ENCODE measurements around the gene FKBP4. TPM values are rescaled to one million over a fixed set of nuclear protein-coding genes. Genes with fewer than 3 reads are reported as not detected.

Gene FKBP4
- total and polyA plus RNA-seq, 9 of the 15 experiments (the other 6 are each of a cell fraction or from before 2014, with no cell fraction given), result 16.3 to 154 (median 90.1) TPM

DNA sequence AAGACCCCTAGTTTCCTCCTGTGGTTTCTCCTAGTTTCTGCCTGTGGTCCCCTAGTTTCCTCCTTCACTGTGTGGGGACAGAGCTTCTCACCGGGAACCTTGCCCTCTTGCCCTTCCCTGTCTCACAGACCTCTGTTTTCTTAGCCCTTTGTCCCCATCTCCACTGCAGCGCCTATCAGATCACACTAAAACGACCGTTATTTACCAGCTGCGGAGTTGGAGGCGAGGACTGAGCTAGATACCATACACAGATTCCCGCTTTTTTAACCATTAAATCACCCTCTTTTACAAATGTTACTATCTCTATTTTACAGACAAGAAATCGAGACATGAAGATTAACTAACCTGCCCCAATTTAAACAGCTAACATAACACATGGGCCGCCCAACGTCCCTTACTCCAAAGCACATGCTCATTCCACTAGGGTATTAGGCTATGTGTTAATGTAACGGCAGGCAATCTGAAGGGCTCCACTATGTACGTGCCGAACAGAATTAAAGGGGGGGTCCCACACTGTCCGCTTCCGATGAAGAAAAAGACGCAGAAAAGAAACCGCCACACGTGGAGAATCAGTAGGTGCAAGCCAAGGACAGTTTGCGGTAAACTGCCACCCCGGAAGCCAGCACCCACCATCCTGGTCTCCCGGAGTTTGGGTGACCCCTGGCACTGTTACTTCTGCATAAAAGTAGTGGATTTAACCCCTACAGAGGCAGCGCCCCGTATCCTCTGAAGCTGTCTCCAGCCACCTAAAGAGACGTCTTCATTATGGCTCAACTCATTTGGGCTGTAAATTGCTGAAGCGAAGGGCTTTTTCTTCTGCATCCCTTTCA lies 1.9 kb upstream of the FKBP4 start:
- Histone ChIP-seq H3K4me1 (replicated peaks in 1 of 2; ENCODE audit: control insufficient read depth in 2 of 2, insufficient read depth in 2 of 2, low read length in 2 of 2) (peaks cover 18 to 38% of the 10 kb centered on the region in 2 experiments; a peak in 4 of 5 replicates), H3K9me3 (replicated peaks; ENCODE audit: control insufficient read depth, insufficient read depth, low read depth, low read length) (no peaks in the 10 kb centered on the region), H4K20me1 (replicated peaks; ENCODE audit: control insufficient read depth, insufficient read depth, low read length) (peaks cover 20% of the 10 kb centered on the region; the same call in 1 of the 2 replicates), H3K27ac (ENCODE audit: extremely low read depth, low read depth, low read length) (peak overlapping the region; percentile 59), H3K4me2 (ENCODE audit: insufficient read depth, low read length) (peak overlapping the region; percentile 48), H3K4me3 (no peak overlapping the region), H2AFZ (ENCODE audit: low read depth, low read length) (peak overlapping the region; percentile 85), H3K9me1 (ENCODE audit: control insufficient read depth, insufficient read depth, low read length) (no peaks in the 10 kb centered on the region), H3K79me2 (ENCODE audit: control insufficient read depth, insufficient read depth, low read length) (peaks cover 30% of the 10 kb centered on the region), H3K36me3 (ENCODE audit: control insufficient read depth, insufficient read depth, low read length) (peaks cover 20% of the 10 kb centered on the region), H3K27me3 (ENCODE audit: control insufficient read depth in 2 of 2, insufficient read depth in 2 of 2, low read length in 2 of 2) (peaks cover 0 to 3% of the 10 kb centered on the region in 2 experiments; a peak in 1 of 5 replicates), H3K9ac (ENCODE audit: insufficient read depth in 1 of 2, low read depth in 2 of 2, low read length in 2 of 2) (peak overlapping the region; percentile 55 to 78; a peak in 3 of 4 replicates)
- DNase-seq (ENCODE audit: extremely low read depth in 1 of 4, low spot score in 3 of 4) (peak; percentile 20 to 53 (median 28)), ATAC-seq (peak; percentile 20; the same call in 1 of the 3 replicates), FAIRE-seq (peak; percentile 75)
- in situ Hi-C loops (cut with MboI), result no loop called here
- no TSS peak for BruUV-seq (replicated peaks)
- CTCF ChIA-PET (ENCODE audit: low intra/inter-chr PET ratio), result no interaction called here
- intact Hi-C loops (cut with micrococcal nuclease), result no loop called here
- POLR2A ChIA-PET, result no interaction called here
- WGBS (ENCODE audit: insufficient coverage, low coverage, missing lambda C conversion rate), result 43% methylated on average over 20 of the region's 25 CpGs
- TF ChIP-seq MAFG (tag; conservative IDR thresholded peaks at IDR 0.05) (no peak), L3MBTL2 (IDR thresholded peaks at IDR 0.05) (peak; percentile 81), DACH1 (IDR thresholded peaks at IDR 0.05; ENCODE audit: partially characterized antibody) (no peak)
- TF ChIP-seq, protein P1, sequence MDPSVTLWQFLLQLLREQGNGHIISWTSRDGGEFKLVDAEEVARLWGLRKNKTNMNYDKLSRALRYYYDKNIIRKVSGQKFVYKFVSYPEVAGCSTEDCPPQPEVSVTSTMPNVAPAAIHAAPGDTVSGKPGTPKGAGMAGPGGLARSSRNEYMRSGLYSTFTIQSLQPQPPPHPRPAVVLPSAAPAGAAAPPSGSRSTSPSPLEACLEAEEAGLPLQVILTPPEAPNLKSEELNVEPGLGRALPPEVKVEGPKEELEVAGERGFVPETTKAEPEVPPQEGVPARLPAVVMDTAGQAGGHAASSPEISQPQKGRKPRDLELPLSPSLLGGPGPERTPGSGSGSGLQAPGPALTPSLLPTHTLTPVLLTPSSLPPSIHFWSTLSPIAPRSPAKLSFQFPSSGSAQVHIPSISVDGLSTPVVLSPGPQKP (CRISPR knock-in tag; IDR thresholded peaks at IDR 0.05), result no peak
- TF ChIP-seq, protein P2, sequence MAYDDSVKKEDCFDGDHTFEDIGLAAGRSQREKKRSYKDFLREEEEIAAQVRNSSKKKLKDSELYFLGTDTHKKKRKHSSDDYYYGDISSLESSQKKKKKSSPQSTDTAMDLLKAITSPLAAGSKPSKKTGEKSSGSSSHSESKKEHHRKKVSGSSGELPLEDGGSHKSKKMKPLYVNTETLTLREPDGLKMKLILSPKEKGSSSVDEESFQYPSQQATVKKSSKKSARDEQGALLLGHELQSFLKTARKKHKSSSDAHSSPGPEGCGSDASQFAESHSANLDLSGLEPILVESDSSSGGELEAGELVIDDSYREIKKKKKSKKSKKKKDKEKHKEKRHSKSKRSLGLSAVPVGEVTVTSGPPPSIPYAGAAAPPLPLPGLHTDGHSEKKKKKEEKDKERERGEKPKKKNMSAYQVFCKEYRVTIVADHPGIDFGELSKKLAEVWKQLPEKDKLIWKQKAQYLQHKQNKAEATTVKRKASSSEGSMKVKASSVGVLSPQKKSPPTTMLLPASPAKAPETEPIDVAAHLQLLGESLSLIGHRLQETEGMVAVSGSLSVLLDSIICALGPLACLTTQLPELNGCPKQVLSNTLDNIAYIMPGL (CRISPR knock-in tag; IDR thresholded peaks at IDR 0.05), result no peak
- TF ChIP-seq, protein P3, sequence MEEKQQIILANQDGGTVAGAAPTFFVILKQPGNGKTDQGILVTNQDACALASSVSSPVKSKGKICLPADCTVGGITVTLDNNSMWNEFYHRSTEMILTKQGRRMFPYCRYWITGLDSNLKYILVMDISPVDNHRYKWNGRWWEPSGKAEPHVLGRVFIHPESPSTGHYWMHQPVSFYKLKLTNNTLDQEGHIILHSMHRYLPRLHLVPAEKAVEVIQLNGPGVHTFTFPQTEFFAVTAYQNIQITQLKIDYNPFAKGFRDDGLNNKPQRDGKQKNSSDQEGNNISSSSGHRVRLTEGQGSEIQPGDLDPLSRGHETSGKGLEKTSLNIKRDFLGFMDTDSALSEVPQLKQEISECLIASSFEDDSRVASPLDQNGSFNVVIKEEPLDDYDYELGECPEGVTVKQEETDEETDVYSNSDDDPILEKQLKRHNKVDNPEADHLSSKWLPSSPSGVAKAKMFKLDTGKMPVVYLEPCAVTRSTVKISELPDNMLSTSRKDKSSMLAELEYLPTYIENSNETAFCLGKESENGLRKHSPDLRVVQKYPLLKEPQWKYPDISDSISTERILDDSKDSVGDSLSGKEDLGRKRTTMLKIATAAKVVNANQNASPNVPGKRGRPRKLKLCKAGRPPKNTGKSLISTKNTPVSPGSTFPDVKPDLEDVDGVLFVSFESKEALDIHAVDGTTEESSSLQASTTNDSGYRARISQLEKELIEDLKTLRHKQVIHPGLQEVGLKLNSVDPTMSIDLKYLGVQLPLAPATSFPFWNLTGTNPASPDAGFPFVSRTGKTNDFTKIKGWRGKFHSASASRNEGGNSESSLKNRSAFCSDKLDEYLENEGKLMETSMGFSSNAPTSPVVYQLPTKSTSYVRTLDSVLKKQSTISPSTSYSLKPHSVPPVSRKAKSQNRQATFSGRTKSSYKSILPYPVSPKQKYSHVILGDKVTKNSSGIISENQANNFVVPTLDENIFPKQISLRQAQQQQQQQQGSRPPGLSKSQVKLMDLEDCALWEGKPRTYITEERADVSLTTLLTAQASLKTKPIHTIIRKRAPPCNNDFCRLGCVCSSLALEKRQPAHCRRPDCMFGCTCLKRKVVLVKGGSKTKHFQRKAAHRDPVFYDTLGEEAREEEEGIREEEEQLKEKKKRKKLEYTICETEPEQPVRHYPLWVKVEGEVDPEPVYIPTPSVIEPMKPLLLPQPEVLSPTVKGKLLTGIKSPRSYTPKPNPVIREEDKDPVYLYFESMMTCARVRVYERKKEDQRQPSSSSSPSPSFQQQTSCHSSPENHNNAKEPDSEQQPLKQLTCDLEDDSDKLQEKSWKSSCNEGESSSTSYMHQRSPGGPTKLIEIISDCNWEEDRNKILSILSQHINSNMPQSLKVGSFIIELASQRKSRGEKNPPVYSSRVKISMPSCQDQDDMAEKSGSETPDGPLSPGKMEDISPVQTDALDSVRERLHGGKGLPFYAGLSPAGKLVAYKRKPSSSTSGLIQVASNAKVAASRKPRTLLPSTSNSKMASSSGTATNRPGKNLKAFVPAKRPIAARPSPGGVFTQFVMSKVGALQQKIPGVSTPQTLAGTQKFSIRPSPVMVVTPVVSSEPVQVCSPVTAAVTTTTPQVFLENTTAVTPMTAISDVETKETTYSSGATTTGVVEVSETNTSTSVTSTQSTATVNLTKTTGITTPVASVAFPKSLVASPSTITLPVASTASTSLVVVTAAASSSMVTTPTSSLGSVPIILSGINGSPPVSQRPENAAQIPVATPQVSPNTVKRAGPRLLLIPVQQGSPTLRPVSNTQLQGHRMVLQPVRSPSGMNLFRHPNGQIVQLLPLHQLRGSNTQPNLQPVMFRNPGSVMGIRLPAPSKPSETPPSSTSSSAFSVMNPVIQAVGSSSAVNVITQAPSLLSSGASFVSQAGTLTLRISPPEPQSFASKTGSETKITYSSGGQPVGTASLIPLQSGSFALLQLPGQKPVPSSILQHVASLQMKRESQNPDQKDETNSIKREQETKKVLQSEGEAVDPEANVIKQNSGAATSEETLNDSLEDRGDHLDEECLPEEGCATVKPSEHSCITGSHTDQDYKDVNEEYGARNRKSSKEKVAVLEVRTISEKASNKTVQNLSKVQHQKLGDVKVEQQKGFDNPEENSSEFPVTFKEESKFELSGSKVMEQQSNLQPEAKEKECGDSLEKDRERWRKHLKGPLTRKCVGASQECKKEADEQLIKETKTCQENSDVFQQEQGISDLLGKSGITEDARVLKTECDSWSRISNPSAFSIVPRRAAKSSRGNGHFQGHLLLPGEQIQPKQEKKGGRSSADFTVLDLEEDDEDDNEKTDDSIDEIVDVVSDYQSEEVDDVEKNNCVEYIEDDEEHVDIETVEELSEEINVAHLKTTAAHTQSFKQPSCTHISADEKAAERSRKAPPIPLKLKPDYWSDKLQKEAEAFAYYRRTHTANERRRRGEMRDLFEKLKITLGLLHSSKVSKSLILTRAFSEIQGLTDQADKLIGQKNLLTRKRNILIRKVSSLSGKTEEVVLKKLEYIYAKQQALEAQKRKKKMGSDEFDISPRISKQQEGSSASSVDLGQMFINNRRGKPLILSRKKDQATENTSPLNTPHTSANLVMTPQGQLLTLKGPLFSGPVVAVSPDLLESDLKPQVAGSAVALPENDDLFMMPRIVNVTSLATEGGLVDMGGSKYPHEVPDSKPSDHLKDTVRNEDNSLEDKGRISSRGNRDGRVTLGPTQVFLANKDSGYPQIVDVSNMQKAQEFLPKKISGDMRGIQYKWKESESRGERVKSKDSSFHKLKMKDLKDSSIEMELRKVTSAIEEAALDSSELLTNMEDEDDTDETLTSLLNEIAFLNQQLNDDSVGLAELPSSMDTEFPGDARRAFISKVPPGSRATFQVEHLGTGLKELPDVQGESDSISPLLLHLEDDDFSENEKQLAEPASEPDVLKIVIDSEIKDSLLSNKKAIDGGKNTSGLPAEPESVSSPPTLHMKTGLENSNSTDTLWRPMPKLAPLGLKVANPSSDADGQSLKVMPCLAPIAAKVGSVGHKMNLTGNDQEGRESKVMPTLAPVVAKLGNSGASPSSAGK (IDR thresholded peaks at IDR 0.05), result 0 out of 2 replicates have a peak, but pooled peaks have one; percentile 70
